GM21737 (cell line): ENCODE results near the gene PLLP.
"Not testable (repeated sequence)": the region's sequence is repeated elsewhere in the genome, so short reads cannot be mapped to it uniquely, and the experiment has no call there.

Experiments
- ATAC-seq: cut with Tn5 transposase; IDR thresholded peaks from one replicate; pipeline ENCODE4 v1.9.1; 2021; ENCODE audit warnings: mild to moderate bottlenecking, moderate library complexity; ENCODE audit not compliant: unreplicated experiment

PLLP gene

DNA sequence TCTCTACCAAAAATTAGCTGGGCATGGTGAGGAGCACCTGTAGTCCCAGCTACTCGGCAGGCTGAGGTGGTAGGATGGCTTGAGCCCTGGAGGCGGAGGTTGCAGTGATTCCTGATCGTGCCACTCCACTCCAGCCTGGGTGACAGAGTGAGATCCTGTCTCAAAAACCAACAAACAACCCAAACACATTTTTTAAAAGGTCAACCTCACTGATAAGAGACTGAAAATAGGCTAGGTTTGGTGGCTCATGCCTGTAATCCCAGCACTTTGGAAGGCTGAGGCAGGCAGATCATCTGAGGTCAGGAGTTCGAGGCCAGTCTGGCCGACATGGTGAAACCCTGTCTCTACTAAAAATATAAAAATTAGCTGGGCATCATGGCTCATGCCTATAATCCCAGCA is 8.5 kb downstream of the PLLP start:
- ATAC-seq = not testable (repeated sequence)

DNA sequence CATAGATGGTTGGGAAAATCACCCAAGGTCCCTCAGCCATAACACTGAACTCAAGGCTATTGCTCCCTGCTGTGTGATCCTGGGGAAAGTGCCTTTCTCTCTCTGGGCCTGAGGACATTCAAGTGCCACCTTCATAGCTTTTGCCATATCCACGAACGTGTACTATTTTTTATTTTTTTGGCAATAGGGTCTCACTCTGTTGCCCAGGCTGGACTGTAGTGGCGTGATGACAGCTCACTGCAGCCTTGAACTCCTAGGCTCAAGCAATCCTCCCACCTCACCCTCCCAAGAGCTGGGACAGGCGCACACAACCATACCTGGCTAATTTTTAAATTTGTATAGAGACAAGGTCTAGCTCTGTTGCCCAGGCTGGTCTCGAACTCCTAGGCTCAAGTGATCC is 10.6 kb downstream of the PLLP start:
- no peak for ATAC-seq

DNA sequence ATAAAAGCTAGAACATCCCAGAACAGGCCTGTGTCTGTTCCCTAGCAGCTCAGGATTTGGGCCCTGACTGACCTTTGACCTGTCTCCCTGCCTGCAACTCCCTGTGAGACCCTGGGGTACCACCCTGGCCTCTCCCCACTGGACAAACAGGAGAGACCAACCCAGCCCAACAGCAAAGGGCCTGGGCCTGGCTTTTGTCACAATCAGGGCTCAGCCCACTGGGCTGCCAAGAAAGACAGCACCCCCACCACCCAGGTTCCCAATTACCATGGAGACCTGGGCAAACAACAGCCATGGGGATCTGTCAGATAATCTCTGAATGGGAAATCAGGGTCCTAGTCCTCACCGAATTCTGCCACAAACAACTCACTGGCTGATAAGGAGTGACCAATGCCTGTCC is 11.1 kb downstream of the PLLP start:
- ATAC-seq = no peak

DNA sequence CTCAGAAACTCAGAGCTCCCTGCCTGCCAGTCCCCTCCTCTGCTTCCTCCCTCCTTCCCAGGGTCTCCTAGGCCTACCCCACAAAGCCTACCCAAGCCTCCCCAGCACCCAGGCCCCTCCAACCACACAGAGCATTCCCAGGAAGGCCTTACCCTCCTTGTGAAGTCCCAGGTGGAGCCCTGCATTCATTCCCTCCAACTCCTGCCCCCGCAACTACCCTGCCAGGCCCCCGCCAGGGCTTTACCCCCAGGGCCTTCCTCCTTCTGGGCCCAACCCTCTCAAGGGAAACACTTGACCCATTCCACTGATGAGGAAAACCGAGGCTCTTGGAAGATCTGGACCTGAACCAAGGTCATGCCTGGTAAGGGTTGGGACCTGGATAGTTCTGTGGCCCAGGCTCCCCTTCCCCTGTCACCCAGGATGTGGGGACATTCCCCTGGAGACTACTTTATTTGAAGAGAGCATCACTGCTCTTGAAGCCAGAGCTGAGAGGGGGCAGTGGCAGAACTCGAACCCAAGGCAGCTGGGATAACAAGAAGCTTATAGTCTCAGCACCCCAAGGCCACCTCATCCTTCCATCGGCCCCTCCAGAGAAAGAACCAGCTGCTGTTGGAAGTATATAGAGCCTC is 12.5 kb downstream of the PLLP start:
- ATAC-seq = no peak

DNA sequence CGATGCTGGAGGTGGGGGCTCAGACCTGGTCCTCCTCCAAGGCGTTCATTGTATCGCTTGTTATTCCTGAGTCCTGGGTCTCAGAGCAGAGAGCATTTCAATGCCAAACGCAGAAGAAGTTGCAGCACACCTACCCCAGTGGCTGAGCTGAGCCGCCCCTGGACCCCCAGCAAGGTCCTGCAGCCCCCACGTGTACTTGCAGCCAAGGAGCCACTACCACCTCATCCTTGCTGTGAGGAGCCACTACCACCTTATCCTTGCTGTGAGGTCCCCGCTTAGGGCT is 13.5 kb downstream of the PLLP start:
- ATAC-seq = no peak

DNA sequence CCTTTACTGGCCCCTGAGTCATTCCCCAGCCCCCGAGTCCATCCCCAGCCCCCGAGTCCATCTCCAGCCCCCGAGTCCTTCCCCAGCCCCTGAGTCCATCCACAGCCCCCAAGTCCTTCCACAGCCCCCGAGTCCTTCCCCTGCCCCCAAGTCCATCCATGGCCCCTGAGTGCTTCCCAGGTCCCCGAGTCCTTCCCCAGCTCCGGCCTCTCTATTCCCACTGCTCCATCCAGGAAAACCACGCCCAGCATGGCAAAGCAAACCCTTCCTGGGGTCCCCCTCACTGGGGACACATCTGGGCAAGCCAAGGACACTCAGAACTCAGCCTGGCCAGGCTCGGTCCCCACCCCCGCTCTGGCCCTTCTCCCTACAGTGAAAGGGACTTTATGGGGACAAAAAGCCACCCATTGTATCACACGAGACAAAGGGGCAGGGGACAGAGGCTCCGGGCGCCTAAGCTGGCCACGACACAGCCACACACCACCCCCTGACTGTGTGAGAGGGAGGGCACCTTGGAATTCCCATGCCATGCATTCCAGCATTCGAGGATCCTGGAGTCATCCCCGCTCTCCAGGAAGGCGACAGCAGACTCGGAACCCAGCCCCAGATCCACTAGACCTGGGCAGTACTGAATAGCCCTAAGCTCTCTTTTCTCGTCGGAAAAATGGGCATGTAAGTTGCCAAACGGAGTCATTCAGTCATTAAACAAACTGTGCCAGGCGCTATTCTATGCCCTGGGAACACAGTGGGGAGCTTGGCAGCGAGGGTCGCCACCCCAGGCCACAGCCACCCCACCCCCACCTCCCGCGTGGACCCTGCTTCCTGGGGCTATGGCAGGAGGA is 14.0 kb downstream of the PLLP start:
- no peak for ATAC-seq

DNA sequence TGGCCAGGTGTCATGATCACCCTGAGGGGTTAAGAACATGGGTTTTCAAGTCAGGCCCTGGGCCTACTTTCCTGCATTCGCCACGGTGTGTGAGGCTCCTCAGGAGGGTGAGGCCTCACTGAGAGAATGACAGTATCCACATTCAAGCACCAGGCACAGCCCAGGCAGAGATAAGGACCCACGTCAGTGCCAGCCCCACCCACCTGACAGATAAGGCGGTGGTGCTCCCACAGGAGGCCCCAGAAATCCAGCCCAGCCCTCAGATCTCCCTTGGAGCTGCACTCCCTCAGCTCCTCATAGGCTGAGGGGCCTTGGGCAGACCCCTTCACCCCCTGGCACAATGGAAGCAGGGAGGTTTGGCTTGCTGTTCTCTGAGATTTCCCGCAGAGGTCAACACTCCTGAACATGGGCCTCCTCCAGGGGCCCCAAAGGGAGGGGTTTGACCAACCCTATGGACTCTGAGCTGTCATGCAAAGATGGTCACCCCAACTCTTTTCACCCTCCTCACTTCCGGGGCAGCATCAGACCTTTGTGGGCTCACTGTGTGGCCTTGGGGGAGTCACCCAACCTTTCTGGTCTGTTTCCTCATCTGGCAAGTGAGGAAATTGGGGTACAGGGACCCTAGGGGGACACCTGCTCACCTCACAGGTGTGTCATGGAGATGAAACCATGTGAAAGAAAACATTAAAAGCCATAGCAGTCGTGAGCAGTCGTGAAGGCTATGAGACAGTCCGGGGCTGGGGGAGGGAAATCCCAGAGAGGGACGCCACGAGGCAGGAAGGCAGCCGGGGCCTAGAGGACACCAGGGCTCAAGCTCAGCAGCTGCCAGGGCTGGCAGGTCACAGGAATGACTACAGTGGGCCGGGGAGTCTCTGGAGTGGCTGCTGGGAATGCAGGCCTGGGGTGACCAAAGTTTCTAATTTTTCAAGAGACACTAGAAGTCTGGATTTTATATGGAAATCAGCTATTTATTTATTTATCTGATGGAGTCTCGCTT is 15.4 kb downstream of the PLLP start:
- ATAC-seq = no peak

DNA sequence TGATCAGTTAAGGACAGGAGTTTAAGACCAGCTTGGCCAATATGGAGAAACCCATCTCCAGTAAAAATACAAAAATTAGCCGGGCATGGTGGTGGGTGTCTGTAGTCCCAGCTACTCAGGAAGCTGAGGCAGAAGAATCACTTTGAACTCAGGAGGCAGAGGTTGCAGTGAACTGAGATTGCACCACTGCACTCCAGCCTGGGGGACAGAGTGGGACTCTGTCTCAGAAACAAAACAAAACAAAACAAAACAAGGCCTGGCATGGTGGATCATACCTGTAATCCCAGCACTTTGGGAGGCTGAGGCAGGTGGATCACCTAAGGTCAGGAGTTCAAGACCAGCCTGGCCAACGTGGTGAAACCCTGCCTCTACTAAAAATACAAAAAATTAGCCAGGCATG is 17.1 kb downstream of the PLLP start:
- ATAC-seq = not testable (repeated sequence)

DNA sequence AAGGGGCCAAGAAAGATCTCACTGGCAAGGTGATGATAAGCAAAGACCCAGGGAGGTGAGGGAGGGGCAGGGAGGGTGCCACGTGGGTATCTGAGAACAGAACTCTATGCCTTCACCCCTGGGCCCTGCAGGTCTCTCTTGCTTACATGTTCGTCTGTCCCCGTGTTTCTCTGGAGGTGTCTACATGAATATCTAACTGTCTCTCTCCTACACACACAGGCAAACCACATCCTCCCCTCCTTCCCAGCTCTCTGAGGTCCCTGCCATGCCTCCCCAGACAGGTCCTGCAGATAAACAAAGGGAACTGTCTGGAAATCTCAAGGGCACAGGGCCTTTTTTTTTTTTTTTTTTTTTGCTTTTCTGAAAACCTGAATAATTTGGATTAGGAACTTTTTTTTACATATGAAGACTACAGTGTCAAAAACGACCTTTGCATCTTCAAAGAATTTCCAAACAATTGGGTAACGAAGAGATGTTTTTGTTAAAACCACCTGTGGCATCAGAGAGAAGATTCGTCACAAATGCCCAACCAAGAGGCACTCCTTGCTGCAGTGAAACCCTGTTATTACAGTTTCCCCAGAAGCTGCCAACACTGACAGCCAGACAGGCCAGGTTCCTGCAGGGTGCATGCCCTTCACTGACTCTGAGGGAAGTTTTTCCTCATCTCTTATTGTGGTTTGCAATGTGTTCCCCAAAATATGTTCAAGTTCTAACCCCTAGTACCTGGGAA is 17.8 kb downstream of the PLLP start:
- no peak for ATAC-seq

DNA sequence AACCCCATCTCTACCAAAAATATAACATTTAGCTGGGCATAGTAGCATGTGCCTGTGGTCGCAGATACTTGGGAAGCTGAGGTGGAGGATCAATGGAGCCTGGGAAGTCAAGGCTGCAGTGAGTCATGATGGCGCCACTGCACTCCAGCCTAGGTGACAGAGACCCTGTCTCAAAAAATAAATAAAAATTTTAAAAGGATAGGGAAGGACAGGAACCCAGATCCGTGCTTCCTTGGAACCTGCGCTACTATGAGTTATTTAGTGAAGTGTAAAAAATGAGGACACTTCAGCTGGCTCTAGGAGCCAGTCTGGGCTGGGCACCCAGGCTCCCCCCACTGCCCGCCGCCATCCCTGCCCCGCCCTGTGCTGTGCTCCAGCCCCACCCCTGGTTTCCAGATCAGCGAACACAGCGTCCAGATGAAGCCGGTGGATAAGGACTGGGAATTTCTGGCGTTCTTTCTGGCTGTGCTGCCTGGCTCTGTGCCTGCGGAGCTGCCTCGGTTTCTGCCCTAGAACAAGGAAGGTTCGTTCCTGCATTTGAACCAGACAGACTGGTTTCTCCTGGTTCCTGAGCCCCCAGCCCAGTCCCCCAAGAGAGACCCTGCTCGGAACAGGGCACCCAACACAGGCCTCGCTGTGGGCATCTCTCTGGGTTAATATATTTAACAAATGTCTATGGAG is 18.5 kb downstream of the PLLP start:
- ATAC-seq = no peak

DNA sequence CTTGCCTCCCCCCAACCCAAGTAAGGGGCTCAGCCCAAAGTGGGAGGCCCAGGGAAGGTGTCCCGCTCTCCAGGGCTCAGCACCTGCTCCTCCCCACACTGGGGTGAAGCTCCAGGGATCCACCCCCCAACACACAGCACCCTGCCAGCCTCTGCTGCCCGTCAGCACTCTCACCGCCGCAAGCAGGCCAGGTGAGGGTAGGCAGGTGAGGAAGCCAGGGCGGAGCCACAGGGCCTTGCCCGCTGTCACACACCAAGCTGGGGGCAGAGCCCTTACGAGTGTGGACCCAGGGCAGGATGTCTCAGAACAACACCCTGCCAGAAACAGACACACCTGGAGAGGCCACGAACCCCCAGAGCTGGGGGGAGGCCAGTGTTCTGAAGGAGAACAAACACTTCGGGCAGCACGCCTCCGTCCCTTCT is 19.5 kb downstream of the PLLP start:
- no peak for ATAC-seq

DNA sequence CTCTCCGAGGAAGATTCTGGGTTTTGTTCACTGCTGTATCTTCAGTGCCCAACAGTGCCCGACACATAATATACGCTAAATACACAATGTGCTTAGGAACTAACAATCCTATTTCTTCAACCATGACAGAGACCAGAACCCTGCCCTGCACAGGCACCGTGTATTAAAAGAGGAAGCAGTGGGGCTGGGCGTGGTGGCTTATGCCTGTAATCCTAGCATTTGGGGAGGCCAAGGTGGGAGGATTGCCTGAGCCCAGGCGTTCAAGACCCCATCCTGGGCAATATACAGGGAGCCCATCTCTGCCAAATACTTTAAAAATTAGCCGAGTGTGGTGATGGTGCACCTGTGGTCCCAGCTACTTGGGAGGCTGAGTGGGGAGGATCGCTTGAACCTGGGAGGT is 20.1 kb downstream of the PLLP start:
- no peak for ATAC-seq

DNA sequence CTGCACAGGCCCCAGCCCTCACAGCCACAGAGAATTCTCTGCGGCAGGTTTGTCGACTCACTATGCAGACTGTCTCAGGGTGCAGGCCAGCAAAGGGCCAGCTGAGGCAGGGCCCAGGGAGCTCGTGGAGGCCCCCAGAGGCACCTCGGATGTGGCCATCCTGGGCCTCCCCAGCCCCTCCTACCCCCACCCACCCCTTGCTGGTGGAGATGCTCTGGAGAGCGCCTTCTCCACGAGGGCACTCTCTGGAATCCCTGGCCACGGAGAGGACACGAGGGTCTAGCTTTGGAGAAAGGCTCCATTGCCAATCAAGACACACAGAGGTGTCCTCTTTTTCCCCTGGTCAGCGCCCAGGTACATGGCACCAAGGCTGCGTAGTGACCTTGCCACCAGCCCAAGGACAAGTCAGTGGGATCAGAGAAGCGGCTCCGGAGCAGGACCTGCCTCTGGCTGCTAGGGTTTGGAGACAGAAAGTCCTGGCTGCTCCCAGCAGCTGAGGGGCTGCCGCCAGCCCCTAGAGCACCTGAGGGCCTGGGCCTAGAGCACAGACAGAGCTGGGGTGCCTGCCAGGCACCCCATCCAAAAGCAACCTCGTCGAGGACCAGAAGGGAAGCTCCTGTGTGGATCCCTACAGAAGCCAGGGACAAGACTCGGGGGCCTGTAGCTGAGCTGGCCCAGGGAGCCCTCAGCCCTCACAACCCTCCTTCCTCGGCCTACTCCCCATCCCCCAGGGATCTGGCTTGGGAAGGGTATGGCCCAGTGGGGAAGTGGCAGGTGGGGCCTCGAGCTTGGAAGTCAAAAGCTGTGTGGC is 20.7 kb downstream of the PLLP start:
- no peak for ATAC-seq

DNA sequence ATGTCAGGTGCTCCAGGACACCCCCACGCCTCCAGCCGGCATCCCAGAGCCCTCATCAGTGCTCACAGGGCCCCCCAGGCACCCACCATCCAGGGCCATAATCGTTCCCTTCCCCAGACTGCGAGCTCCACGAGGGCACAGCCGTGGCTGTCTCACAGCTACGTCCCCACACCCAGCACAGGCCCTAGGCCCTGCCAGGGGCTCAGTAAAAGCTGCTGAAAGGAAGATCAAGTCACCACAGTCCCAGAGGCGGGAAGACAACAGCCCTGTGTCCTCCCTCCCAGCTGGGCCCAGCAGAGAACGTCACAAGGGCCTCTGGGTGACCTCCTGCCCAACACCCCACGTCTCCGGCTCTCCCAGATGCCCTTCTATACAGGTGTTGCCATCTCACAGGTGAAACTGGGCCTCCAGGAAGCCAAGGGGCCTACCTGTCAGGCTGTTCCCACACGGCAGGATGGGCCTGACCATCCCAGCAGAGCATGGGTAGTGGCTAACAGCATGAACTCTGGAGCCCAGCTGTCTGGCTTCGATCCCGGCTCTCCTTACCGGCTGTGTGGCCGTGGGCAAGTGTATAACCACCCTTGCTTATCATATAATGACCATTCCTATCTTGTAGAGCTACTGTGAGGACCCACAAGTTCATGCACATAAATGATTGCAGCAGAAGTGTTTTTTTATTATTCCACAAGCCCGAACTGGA is 21.5 kb downstream of the PLLP start:
- ATAC-seq = no peak

DNA sequence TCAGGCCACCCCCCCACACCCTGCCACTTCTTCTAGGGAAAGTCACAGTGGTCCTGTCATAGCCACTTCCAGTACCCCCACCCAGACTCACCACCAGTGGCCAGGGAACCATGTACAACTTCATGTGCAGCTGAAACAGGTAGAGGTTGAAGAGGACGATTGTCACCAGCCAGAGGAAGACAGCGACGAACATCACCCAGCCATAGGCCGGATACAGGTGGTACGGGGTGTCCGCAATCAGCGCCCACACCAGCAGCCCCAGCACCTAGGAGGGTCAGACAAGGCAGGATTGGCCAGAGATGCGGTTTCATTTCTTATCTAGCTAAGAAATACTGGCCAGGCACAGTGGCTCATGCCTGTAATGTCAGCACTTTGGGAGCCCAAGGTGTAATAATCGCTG is 22.7 kb downstream of the PLLP start:
- no peak for ATAC-seq

DNA sequence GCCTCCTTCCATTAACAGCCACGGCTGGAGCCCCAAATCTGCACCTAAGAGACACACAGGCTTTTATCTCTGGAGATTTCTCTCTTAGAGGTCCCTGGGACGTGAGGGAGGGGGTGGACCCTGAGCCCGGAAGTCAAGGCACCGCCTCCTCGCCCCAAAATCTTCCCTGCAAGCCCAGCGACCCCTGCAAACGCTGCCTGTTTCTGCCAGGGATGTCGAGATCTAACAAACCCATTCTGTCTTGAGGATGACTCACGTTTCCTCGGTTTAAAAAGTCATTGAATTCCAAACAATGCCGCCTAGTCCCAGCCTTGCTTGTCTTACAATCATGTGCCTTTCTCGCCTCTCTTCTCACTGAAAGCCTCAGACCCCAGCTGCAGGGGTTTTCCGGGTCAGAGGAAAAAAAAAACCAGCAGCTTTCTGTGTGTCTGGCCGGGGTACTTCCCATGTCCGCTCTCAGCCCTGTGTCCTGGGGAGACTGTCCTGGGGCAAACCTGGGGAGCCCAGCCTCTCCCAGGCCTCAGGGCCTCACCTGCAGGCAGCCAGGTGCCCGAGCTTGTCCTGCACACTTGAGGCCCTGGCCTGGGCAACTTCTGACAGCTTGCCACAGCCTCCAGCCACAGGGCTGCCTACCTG is 24.1 kb downstream of the PLLP start:
- ATAC-seq = no peak

DNA sequence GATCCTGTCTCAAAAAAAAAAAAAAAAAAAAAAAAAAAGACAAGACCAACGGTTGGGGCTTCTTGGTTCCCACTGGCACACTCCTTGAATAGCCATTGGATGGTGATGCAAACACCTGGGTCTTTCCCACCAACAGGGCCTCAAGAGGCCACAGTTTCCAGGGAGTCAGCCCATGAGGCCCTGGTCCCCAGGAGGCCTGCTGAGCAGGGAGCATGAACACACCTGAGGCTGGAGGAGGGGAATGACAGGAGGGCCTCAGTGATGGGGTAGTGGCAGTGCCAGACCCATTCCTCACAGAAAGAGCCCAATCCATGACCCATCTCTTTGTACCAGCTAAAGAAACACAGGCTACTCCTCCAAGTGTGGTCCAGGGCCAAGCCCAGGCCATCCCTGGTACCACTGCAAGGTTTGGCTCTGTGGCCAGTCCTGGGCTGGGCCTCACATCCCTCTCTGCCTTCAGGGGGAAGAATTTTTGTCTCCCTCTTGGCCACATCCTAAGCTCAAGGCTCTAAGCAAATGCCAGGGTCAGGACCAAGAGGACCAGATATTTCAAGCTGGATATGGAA is 25.5 kb downstream of the PLLP start:
- no peak for ATAC-seq

DNA sequence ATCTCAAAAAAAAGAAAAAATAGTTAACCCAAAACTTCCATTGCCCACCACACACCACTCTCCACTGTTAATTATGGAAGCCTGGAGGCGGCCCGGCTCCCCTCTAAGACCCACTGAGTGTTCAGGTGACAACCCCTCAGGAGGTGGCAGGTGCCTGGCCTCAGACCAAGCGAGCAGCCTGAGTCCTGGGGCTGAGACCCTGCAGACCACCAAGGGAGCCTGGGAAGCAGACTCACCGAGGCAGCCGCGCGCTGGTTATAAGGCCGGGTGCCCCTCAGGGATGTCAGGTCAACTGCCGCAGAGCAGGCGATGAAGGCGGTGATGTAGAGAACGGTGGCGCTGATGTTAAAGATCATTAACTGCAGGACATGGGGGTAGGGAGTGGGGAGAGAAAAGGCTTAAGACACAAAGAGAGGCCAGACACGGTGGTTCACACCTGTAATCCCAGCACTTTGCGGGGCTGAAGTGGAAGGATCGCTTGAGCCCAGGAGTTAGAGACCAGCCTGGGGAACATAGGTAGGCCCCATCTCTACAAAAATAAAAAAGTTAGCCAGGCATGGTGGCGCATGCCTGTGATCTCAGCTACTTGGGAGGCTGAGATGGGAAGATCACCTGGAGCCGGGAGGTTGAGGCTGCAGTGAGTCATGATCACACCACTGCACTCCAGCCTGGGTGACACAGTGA is 26.1 kb downstream of the PLLP start:
- no peak for ATAC-seq
